Hematopoietic multipotent progenitor cell (in vitro differentiated cells): ENCODE measurements around the gene TMEM255B. TPM values are rescaled to one million over a fixed set of nuclear protein-coding genes. Genes with fewer than 3 reads are reported as not detected.
"Not testable (repeated sequence)": the region's sequence is repeated elsewhere in the genome, so short reads cannot be mapped to it uniquely, and the experiment has no call there.

Experiments used
- DNase-seq, 3 donors: peaks; one replicate each; pipeline ENCODE4 v3.0.0-alpha.2; 2011 to 2015; ENCODE audit warnings: low read depth in 2 of 3, low spot score in 2 of 3
- total RNA-seq: library from RNA; depleted of rRNA; stranded (reverse); fragments of >200 nt; gene quantifications from one replicate; pipeline ENCODE4 v1.2.3, GENCODE V29; 2012

TMEM255B gene
- total RNA-seq, 1 donor, result 0.54 TPM

DNA sequence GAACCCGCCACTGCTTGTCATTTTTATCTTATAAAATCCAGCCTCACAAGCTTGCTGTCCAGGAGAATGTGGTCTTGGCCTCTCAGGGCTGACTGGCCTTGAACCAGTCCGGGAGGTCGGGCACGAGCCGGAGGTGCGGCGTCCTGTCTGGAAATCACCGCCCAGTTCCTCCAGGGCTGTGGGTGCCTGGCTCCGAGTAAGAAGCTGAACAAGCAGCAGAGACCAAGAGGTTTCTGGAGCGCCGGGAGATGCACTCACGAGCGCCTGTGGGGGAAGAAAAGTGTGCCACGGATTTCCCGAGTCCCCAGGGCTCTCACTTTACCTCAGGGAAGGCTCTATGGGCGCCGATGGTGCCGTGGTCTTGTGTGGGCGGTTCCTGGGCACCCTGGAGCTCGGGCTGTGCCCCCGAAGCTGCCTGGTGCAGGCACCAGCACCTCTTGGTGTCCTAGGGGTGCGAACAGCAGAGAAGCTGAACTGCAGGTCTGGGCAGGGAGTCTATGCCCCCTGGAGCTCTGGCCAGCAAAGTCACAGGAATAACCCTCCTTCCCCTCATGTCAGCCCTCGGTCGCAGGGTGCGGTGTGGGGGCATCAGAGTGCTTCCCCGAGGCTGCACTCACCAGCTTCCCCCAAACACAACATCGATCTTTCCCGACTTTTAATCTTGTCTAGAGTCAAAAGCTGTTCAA is 54.9 kb downstream of the TMEM255B start:
- no peak for DNase-seq

DNA sequence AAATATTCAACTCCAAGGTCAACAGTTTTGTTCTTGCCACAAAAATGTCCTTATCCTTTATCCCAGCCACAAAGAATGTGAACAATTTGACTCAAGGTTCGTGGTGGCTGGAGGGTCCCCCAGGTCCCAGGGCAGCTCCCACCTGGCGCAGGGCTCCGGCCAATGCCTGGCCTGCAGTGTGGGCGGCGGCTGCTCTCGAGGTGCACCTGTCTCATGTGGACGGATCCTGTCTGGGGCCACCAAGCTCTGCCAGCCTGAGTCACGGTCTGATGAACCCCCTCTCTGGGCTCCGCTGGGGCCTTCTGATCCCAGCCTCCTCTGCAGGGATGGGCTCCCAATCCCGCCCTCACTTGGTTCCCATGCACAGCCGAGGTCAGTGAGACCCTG is 55.4 kb downstream of the TMEM255B start:
- no peak for DNase-seq

DNA sequence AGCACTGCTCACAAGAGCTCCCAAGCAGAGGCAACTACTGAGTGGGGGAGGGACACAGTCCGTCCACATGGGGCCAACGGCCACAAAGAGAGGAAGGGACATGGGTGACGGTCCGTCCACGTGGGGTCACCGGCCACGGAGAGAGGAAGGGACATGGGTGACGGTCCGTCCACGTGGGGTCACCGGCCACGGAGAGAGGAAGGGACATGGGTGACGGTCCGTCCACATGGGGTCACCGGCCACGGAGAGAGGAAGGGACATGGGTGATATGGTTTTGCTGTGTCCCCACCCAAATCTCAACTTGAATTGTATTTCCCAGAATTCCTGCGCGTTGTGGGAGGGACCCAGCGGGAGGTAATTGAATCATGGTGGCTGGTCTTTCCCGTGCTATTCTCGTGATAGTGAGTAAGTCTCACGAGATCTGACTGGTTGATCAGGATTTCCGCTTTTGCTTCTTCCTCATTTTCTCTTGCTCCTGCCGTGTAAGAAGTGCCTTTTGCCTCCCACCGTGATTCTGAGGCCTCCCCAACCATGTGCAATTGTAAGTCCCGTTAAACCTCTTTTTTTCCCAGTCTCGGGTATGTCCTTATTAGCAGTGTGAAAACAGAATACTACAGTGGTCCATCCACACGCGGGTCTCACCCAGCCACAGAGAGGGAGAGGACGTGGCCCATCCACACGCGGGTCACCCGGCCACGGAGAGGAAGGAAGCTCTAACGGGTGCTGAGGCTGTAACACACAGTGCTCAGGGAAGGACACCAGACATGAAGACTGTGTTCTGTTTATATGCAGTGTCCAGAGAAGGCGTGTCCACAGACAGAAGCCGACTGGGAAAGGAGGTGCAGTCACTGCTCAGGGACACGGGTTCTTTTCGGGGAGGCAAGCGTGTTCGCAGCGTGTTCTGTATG is 56.4 kb downstream of the TMEM255B start:
- peak in 2 of 3 donors; percentile 63 to 86 for DNase-seq

DNA sequence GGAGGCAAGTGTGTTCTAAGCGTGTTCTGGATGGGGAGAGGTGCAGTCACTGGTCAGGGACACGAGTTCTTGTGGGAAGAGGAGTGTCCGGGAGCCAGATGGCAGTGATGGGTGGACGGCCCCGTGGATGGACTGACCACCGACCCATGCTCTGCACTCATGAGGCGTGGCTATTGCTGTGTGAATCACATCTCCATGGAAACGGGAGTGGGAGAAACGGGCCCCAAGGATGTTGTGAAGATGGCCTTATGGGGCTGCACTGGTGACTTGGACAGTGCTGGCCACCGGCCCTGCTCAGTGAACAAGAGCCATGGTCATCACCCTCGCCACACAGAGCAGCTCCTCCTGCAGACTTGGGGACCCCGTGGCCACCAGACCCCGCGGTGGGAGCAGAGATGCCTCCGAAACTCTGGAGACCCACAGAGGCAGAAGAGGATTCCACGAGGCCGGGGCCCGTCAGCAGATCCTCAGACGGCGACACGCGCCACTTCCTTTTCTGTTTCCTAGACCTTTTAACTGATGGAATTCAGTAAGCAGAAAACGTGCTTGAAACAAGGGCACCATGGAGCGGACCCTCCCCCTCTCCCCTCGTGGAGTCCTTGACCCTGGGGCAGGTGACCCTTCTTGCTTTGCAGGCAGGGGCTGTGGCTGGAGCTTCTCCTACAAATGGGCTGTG is 57.4 kb downstream of the TMEM255B start:
- DNase-seq, result no peak

DNA sequence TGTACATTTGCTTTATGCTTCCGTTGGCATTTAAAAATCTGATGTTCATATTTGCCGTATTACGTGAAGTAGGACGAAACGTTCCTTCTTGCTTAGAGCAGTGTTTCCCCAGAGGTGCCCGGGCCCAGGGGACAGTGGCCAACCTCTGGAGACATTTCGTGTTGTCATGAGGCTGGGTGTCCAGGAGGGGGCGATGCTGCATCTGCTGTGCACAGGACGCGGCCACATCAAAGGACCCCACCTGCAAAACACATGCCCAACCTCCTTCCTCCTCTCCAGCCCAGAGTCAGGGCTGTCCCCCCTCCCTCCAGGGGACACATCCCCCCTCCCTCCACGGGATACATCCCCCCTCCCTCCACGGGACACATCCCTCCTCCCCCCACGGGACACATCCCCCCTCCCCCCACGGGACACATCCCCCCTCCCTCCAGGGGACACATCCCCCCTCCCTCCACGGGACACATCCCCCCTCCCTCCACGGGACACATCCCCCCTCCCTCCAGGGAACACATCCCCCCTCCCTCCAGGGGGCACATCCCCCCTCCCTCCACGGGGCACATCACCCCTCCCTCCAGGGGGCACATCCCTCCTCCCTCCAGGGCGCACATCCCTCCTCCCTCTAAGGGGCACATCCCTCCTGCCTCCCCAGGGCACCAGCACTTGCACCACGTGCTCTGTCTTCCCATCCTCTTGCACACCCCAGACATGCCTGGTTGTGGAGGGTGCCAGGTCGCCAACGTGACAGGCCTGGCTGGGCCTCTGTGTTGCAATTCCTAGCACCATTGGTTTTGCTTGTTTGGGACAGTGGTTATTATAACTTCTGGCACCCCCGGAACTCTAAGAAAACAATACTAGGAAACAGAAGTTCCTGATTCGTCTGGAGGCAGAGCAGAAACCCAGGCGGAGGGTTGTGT is 58.2 kb downstream of the TMEM255B start:
- DNase-seq, result peak; percentile 68 to 78 (median 71)

DNA sequence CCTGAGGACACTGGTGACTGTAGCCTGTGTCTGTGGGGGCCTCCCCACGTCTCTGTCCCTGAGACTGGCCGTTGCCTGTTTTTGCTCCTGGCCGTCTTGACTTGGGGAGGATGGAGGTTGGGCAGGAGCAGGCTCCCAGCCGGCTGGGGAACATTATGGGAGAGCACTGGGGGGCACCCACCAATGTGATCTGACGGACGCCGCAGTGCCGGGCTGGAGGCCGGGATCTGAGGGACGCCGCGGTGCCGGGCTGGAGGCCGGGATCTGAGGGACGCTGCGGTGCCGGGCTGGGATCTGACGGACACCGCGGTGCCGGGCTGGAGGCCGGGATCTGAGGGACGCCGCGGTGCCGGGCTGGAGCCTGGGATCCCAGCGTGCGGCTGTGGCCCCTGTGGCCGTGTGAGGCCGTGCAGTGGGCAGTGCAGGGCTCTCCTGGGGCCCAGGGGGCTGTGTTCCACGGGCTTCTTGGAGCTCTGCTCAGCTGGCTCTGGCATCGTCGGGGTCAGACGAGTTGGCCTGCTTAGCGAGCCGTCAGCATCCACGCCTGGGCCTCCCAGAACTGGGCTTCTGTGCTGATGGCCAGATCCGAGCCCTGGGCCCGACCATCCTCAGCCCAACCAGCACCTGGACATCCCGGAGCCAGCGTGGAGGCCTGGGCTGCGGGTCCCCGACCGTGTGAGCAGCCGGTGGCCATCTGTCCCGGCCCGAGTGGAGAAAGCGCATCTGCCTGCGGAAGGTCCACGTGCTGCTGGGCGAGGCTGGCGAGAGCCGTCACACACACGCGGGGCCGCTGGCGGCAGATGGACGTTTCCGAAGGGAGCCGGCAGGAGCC is 59.0 kb downstream of the TMEM255B start:
- DNase-seq, result no peak

DNA sequence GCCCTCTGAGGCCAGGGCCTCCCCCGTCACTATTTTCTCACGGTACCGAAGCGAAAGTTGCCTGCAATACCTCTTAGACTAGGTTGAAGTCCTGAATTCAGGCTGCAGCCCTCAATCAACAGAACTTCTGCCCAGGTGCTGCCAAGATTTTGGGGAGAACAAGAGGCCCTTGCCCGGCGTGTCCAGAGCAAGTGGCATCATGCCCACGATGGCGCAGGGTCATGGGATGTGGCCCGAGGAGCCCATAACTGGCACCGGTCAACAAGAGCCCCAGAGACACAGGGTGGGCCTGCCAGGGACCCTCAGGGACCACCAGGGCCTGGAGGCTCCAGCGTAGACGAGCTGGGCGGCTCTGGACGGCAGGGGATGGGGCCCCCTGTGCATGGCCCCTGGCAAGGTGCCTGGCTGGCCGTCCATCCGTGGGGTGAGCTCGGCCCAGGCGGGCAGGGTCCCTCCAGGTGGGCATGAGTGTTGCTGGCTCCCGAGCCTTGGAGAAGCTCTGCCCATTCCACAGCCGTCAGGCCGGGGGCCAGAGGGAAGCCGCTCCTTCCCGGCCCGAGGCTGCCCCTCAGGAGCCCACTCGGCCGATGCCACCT is 59.8 kb downstream of the TMEM255B start:
- DNase-seq, result no peak

DNA sequence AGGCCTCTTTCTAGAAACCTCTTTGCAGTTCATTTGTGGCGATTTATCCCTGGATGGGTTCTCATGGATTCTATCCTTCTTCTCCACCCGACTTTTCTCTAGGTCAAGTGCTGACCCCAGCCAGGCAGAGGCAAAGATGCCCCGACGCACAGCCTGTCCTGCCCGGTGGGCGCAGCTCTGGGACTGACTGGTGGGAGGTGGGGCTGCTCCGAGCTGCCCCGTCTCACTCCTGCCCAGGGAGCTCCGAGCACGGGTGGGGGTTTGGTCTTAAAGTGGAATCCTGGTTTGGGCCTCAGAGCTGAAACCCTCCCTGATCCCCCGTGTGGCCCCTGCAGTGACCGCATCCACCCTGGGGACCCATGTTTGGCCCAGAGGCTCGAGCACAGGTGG is 60.3 kb downstream of the TMEM255B start:
- DNase-seq, result no peak

DNA sequence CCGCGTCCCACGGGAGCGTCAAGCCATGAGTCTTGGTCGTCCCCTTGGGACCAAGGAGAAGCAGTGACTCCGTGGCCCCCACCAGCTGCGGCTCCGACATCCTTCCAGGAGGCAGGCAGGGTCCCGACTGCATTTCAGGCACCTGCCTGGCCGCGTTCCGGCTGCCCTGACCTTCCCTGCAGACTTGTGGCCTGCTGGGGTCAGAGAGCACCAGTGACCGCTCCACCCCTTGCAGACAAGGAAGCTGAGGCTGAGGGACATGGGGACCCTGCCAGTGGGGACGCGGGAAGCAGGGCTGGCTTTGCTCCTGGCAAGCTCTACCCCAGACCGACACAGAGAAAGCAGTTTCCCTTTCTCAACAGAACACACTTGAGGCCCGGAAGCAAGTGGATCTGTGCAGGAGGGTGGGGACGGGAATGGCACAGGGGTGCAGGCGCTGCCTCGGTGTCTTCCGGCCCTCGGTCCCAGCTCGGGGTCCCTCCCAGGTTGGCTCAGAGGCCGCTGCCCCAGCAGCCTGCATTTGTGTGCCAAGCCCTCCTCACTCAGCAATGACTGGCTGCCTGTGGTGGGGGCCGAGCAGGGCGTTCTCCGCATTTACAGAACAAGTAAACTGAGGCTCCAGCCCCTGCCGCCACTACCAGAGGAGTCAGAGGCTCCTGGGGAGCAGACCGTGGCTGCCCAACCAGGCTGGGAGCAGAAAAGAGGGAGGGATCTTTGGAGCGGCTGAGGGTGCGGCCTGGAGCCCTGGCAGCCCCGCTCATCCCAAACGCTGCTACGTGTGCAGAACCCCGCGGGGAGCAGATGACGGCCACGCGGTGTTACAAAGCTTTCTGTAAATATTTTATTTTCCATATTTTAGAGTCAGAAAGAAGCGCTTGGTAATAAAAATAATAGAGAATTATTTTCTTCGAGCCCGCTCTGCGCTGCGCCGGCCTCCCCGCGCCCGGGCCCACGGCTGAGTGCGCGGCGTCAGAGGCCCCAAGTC is 61.0 kb downstream of the TMEM255B start:
- DNase-seq, result no peak

DNA sequence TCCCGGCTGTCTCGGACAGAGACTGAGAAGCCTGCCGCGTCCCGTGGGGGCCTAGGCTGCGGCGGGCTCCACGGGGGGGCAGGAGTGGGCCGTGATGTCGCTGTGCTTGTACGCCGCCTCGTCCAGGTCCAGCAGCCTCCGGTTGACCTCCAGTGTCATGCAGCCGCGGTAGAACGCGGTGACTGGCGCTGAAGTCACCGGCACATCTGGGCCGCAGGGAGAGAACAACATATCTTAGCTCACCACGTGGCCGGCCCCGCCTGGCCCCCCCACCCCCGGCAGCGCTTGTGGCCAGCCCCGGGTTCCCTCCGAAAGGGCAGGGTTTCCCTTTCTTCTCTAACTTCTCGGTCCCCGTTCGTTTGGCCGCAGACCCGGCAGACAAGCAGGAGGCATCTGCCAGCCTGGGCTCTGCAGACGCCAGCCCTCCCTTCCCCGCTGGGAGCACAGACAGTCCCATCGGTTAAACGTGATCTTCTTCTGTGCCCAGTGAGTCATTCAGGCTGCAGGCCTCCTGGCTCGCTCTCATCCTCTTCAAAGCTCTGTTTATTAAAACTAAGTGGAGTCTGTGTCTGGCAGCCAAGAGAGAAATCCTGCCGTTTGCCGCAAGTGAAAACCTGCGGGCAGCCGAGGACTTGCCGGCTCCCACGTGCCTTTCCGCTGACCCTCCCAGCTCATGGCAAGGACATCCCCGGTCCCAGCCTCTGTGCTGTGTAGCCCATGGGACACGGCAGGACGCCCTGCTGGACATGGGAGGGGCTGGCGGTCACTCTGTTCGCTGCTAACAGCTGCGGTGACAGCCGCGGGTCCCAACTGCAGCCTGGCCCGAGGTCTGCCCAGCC is 62.0 kb downstream of the TMEM255B start:
- DNase-seq, result no peak

DNA sequence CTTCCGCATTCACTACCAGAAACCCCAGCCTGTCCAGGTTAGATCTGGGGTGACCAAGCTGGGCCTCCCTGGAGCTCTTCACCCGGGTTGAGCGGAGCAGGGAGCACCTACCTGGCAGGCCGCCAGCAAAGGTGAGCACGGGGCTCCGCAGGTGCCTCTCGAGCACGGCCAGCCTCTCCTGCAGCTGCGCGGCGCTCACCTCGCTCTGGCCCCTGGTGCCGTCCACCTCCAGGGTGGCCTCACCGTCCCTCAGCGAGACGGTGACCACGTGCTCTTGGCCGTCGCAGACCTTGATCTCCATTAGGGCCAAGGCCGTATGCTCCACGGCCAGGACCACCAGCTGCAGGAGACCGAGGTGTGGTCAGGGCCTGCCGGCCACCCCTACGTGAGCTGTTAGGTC is 62.8 kb downstream of the TMEM255B start:
- DNase-seq, result no peak

DNA sequence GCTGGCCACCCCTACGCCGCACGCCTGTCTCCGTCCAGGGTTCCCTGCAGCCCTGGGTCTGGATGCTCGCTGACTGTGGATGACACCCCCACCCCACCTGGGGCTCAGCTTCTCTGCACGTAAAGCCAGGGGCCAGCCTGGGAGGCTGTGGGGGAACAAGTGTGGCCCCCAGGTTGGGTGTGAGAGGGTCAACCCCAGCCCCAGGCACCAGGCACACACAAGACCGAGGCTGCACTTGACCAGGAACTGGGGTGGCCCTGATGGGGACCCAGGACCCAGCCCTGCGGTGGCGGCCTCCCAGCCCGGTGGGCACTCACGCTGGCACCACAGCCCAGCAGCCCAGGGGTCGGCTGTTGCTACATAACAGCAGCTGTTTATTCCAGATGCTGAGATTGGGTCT is 63.2 kb downstream of the TMEM255B start:
- DNase-seq, result no peak

DNA sequence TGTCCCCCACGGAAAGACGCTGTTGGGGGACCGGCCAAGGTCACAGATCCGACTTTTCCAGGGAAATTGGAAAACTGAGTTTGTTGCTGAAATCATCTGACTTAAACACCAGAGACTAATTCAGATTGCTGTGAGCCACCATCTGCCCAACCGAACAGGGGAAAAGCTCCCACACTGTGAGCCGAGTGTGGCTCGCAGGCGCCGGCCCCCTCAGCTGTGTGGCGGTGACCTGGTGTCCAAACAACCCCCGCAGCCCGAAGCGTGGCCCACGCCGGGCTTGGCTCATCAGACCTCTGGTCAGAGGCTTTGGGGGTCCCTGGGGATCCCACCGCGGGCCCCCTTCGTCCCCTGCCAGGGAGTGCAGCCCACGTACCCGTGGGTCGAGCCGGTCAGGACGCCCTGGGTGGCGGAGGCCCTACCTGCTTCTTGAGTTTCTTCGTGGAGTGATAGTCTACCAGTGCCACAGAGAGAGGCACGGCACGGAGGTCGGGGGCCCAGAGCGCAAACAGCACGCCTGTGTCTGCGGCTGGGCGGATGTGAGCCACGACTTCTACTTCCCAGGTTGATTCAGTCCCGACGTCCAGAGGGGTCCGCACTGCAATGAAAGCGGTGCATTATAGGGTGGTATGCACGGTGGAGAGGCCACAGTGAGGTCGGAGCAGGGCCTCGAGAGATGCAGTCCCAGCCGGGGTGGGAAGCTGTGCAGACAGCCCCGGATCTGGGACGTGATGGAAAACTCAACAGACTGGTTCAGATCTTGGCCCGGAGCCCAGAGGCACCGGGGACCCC is 64.1 kb downstream of the TMEM255B start:
- DNase-seq, result no peak

DNA sequence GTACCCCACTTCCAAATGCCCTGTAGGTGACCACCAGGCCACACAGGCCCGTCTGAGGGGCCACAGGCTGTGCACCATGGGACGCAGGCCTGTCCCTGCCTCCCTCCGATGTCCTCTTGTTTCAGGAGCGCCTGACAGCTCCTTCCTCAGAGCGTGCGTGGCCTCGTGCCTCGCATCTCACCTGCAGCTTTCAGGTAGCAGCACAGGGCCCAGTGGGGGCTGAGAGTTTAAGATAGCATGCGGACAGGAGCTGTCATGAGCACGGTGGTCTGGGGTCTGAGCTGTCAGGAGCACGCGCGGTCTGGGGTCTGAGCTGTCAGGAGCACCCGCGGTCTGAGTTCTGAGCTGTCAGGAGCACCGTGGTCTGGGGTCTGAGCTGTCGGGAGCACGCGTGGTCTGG is 64.7 kb downstream of the TMEM255B start:
- DNase-seq, result no peak

DNA sequence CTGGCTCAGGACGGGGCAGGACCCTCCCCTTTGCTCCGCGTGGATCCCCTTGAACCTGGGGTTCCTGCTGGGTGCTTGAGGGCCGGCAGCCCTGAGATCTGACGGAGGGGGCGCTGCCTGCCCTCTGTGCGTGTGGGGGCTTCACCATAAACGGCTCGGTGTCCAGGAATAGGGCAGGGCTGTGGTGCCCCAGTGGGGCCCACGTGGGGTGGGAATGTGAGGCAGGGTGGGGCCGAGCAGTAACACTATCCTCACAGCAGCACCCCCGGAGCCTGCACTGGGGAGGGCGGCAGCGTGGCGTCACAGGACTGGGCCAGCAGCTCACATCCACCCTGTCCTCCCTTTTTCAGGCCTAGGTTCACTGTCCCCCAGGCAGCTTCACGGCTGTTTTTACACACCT is 66.8 kb downstream of the TMEM255B start:
- no peak for DNase-seq

DNA sequence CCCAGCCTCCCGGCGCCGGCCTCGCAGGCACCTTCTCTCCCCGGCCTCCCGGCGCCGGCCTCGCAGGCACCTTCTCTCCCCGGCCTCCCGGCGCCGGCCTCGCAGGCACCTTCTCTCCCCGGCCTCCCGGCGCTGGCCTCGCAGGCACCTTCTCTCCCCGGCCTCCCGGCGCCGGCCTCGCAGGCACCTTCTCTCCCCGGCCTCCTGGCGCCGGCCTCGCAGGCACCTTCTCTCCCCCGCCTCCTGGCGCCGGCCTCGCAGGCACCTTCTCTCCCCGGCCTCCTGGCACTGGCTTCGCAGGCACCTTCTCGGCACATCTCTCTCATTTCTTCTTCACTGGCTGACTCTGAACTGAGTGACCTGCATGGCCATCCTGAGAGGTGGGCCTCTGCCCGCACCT is 67.4 kb downstream of the TMEM255B start:
- not testable (repeated sequence) for DNase-seq
